ENCODE measurements around the gene ARF6. TPM values are rescaled to one million over a fixed set of nuclear protein-coding genes. Genes with fewer than 3 reads are reported as not detected.

The ARF6 gene
- total RNA-seq, 1 donor from 2014 or later: 55.8 TPM

GRCh38 chr14:49924852-49925251, 32.0 kb downstream of the ARF6 start:
- no peaks in the 10 kb centered on the region for H3K36me3 Mint-ChIP-seq (ENCODE audit: low read depth)
- no peak for DNase-seq (ENCODE audit: low read depth, low spot score)
- no peak overlapping the region for H3K27ac Mint-ChIP-seq (ENCODE audit: unreplicated experiment)
- H3K27me3 Mint-ChIP-seq (ENCODE audit: low read depth): no peaks in the 10 kb centered on the region
- no peak for TF ChIP-seq CTCF (conservative IDR thresholded peaks at IDR 0.05)
- no peak overlapping the region for H3K4me3 Mint-ChIP-seq
- H3K9me3 Mint-ChIP-seq: no peaks in the 10 kb centered on the region
- no peaks in the 10 kb centered on the region for H3K4me1 Mint-ChIP-seq

GRCh38 chr14:49926803-49927202, 33.9 kb downstream of the ARF6 start:
- no peak for DNase-seq (ENCODE audit: low read depth, low spot score)
- H3K4me1 Mint-ChIP-seq: no peaks in the 10 kb centered on the region
- H3K4me3 Mint-ChIP-seq: no peak overlapping the region
- no peak overlapping the region for H3K27ac Mint-ChIP-seq (ENCODE audit: unreplicated experiment)
- H3K36me3 Mint-ChIP-seq (ENCODE audit: low read depth): no peaks in the 10 kb centered on the region
- no peak for TF ChIP-seq CTCF (conservative IDR thresholded peaks at IDR 0.05)
- H3K27me3 Mint-ChIP-seq (ENCODE audit: low read depth): no peaks in the 10 kb centered on the region
- no peaks in the 10 kb centered on the region for H3K9me3 Mint-ChIP-seq

- Mint-ChIP-seq H3K9me3 (no peaks in the 10 kb centered on the region), H3K36me3 (ENCODE audit: low read depth) (no peaks in the 10 kb centered on the region), H3K27me3 (ENCODE audit: low read depth) (no peaks in the 10 kb centered on the region), H3K4me1 (no peaks in the 10 kb centered on the region), H3K4me3 (no peak overlapping the region), H3K27ac (ENCODE audit: unreplicated experiment) (no peak overlapping the region)
- TF ChIP-seq CTCF (conservative IDR thresholded peaks at IDR 0.05): no peak
- no peak for DNase-seq (ENCODE audit: low read depth, low spot score)
Measured at GRCh38 chr14:49928015-49928414, 35.1 kb downstream of the ARF6 start.

- Mint-ChIP-seq H3K4me3 (no peak overlapping the region), H3K27ac (ENCODE audit: unreplicated experiment) (no peak overlapping the region), H3K36me3 (ENCODE audit: low read depth) (no peaks in the 10 kb centered on the region), H3K4me1 (no peaks in the 10 kb centered on the region), H3K9me3 (no peaks in the 10 kb centered on the region), H3K27me3 (ENCODE audit: low read depth) (no peaks in the 10 kb centered on the region)
- no peak for DNase-seq (ENCODE audit: low read depth, low spot score)
- TF ChIP-seq CTCF (conservative IDR thresholded peaks at IDR 0.05): no peak
Measured at GRCh38 chr14:49930720-49931119, 37.8 kb downstream of the ARF6 start.

GRCh38 chr14:49931523-49931922, 38.6 kb downstream of the ARF6 start:
- Mint-ChIP-seq H3K4me1 (no peaks in the 10 kb centered on the region), H3K27ac (ENCODE audit: unreplicated experiment) (no peak overlapping the region), H3K9me3 (no peaks in the 10 kb centered on the region), H3K36me3 (ENCODE audit: low read depth) (no peaks in the 10 kb centered on the region), H3K4me3 (no peak overlapping the region), H3K27me3 (ENCODE audit: low read depth) (no peaks in the 10 kb centered on the region)
- no peak for TF ChIP-seq CTCF (conservative IDR thresholded peaks at IDR 0.05)
- DNase-seq (ENCODE audit: low read depth, low spot score): no peak

- H3K4me1 Mint-ChIP-seq: no peaks in the 10 kb centered on the region
- H3K36me3 Mint-ChIP-seq (ENCODE audit: low read depth): peaks cover 4% of the 10 kb centered on the region
- peaks cover 4% of the 10 kb centered on the region for H3K9me3 Mint-ChIP-seq
- no peak overlapping the region for H3K27ac Mint-ChIP-seq (ENCODE audit: unreplicated experiment)
- DNase-seq (ENCODE audit: low read depth, low spot score): no peak
- H3K4me3 Mint-ChIP-seq: no peak overlapping the region
- no peaks in the 10 kb centered on the region for H3K27me3 Mint-ChIP-seq (ENCODE audit: low read depth)
- TF ChIP-seq CTCF (conservative IDR thresholded peaks at IDR 0.05): no peak
Measured at GRCh38 chr14:49933128-49933527, 40.2 kb downstream of the ARF6 start.

All from neural crest cell (in vitro differentiated cells).